Natural killer cell (primary cell): ENCODE results near the gene DEAF1. TPM values are rescaled to one million over a fixed set of nuclear protein-coding genes. Genes with fewer than 3 reads are reported as not detected.

ENCODE experiments used
- ATAC-seq, 3 donors: fragments of 150-1000 bp in 2 of 3; fragments of 200-7000 bp in 1 of 3; cut with Tn5 transposase; 1 replicate in 1 of 3; 2 replicates in 2 of 3; pipeline ENCODE4 v1.10.0; 2021; ENCODE audit warnings: mild to moderate bottlenecking in 2 of 3, moderate library complexity in 2 of 3
- DNase-seq, 2 donors: peaks; one replicate each; pipeline versions ENCODE4 v3.0.0 to v3.0.0-alpha.2; 2013 to 2021; ENCODE audit warnings: mixed read lengths in 1 of 2
- H3K27ac ChIP-seq: one replicate; pipeline ENCODE4 v1.5.1; 2013; ENCODE audit warnings: mild to moderate bottlenecking, low read length
- H3K27me3 ChIP-seq: one replicate; pipeline ENCODE4 v1.6.1; 2013; ENCODE audit warnings: low read length; ENCODE audit not compliant: control insufficient read depth, insufficient read depth
- H3K36me3 ChIP-seq: one replicate; pipeline ENCODE4 v1.6.1; 2013; ENCODE audit warnings: low read length; ENCODE audit not compliant: control insufficient read depth, insufficient read depth
- H3K4me1 ChIP-seq: one replicate; pipeline ENCODE4 v1.6.1; 2013; ENCODE audit warnings: low read length; ENCODE audit not compliant: control insufficient read depth, insufficient read depth
- H3K4me3 ChIP-seq: one replicate; pipeline ENCODE4 v1.5.1; 2013; ENCODE audit warnings: low read length
- H3K9me3 ChIP-seq: one replicate; pipeline ENCODE4 v1.6.1; 2013; ENCODE audit warnings: low read length; ENCODE audit not compliant: control insufficient read depth, insufficient read depth
- H3K27ac Mint-ChIP-seq, 2 donors: one replicate each; pipeline ENCODE4 v1.8.0; 2022; ENCODE audit warnings: mild to moderate bottlenecking in 2 of 2, mixed read lengths in 2 of 2, moderate library complexity in 1 of 2
- H3K27me3 Mint-ChIP-seq, 2 donors: one replicate each; pipeline ENCODE4 v1.8.0; 2022; ENCODE audit warnings: low read depth in 2 of 2, mixed read lengths in 2 of 2
- H3K36me3 Mint-ChIP-seq: one replicate; pipeline ENCODE4 v1.8.0; 2022; ENCODE audit warnings: mixed read lengths
- H3K4me1 Mint-ChIP-seq, 2 donors: one replicate each; pipeline ENCODE4 v1.8.0; 2022; ENCODE audit warnings: mixed read lengths in 2 of 2
- H3K4me3 Mint-ChIP-seq: one replicate; pipeline ENCODE4 v1.8.0; 2022; ENCODE audit warnings: mild to moderate bottlenecking, moderate library complexity, mixed read lengths
- H3K9me3 Mint-ChIP-seq, 2 donors: one replicate each; pipeline ENCODE4 v1.8.0; 2022; ENCODE audit warnings: mixed read lengths in 2 of 2
- WGBS: methylation state at CpG from one replicate; pipeline ENCODE4 v1.1.7; 2013; ENCODE audit warnings: missing lambda C conversion rate; ENCODE audit not compliant: insufficient coverage; 5-methylcytosine and 5-hydroxymethylcytosine counted together
- intact Hi-C: fragments of 100-400 bp; cut with micrococcal nuclease; formaldehyde crosslinking; loops from one replicate; pipeline ENCODE4 v1.14.2; 2022
- total RNA-seq, 4 donors: library from RNA; stranded (reverse); fragments of 120-200 nt in 1 of 4; gene quantifications; one replicate each; pipeline versions ENCODE4 v1.2.3 to v1.2.4, GENCODE V29; 2013 to 2022
- TF ChIP-seq, protein P1 (sequence below): fragments of 200-600 bp; IDR thresholded peaks from one replicate; pipeline ENCODE4 v1.8.0; 2022; ENCODE audit warnings: antibody characterized with exemption

Gene DEAF1
- total RNA-seq, 3 donors from 2014 or later (not counting 1 experiment from before 2014, with no cell fraction given) = 25.9 to 26.9 (median 26.8) TPM

DNA sequence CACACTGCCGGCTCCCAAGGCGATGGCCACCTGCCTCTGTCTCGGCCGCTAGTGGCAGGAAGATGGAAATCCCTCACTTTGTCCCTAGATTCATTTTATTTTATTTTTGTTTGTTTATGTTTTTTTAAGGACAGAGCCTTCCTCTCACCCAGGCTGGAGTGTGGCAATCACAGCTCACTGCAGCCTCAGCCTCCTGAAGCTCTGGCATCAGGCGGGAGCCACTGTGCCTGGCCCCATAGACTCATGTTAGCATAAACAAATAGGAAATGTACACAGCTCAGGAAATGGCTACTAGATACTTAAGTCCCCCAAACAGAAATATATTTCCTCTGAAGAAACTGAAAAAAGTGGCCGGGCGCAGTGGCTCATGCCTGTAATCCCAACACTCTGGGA is 4.1 kb upstream of the DEAF1 start:
- Histone ChIP-seq H3K4me1 (peaks cover 49% of the 10 kb centered on the region), H3K4me3 (no peak overlapping the region), H3K36me3 (peaks cover 9% of the 10 kb centered on the region), H3K27me3 (no peaks in the 10 kb centered on the region), H3K9me3 (no peaks in the 10 kb centered on the region), H3K27ac (no peak overlapping the region)
- Mint-ChIP-seq H3K27me3 (no peaks in the 10 kb centered on the region), H3K4me1 (peaks cover 10 to 26% of the 10 kb centered on the region in 2 donors), H3K4me3 (no peak overlapping the region), H3K27ac (no peak overlapping the region), H3K36me3 (no peaks in the 10 kb centered on the region), H3K9me3 (no peaks in the 10 kb centered on the region)
- TF ChIP-seq, protein P1, sequence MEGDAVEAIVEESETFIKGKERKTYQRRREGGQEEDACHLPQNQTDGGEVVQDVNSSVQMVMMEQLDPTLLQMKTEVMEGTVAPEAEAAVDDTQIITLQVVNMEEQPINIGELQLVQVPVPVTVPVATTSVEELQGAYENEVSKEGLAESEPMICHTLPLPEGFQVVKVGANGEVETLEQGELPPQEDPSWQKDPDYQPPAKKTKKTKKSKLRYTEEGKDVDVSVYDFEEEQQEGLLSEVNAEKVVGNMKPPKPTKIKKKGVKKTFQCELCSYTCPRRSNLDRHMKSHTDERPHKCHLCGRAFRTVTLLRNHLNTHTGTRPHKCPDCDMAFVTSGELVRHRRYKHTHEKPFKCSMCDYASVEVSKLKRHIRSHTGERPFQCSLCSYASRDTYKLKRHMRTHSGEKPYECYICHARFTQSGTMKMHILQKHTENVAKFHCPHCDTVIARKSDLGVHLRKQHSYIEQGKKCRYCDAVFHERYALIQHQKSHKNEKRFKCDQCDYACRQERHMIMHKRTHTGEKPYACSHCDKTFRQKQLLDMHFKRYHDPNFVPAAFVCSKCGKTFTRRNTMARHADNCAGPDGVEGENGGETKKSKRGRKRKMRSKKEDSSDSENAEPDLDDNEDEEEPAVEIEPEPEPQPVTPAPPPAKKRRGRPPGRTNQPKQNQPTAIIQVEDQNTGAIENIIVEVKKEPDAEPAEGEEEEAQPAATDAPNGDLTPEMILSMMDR = no peak
- DNase-seq = no peak
- intact Hi-C loops = no loop called here
- WGBS = 98% methylated on average over 5 of the region's 7 CpGs
- ATAC-seq = no peak

DNA sequence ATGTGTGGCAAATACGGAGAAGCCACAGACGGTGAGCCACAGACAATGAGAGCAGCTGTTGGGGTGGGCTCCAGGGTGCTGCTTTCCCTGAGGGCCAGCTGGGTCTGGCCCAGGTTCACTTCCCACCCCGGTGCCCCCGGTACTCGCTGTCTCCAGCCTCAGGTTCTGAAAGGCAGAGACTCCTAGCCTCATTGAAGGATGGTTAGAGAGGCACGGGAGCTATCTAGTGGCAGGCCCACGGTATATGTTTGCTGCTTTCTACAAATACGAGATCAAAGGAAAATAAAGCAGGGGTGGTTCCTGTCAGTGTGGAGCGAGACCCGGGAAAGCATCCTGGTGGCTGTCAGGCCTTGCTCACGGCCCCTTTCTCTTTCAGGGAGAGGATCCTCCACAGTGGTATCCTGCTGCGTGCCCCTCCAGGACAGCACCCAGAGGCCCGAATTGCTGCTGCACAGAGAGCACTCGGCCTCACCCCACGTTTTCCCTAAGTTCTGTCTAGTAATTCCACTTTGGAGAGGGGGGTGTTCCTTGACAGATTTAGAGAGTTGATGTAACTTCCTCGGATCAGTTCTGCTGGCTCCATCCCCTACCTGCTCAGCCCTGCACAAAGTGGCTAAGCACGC is 3.6 kb upstream of the DEAF1 start:
- DNase-seq (no peak), ATAC-seq (no peak)
- Mint-ChIP-seq H3K9me3 (no peaks in the 10 kb centered on the region), H3K4me1 (peaks cover 10 to 28% of the 10 kb centered on the region in 2 donors), H3K27ac (peak overlapping the region; percentile 45 to 90), H3K4me3 (no peak overlapping the region), H3K27me3 (no peaks in the 10 kb centered on the region), H3K36me3 (no peaks in the 10 kb centered on the region)
- Histone ChIP-seq H3K36me3 (peaks cover 9% of the 10 kb centered on the region), H3K27me3 (no peaks in the 10 kb centered on the region), H3K4me3 (no peak overlapping the region), H3K9me3 (no peaks in the 10 kb centered on the region), H3K27ac (no peak overlapping the region), H3K4me1 (peaks cover 55% of the 10 kb centered on the region)
- TF ChIP-seq, protein P1 = no peak
- intact Hi-C loops = no loop called here
- 91% methylated on average over 17 of the region's 17 CpGs for WGBS

DNA sequence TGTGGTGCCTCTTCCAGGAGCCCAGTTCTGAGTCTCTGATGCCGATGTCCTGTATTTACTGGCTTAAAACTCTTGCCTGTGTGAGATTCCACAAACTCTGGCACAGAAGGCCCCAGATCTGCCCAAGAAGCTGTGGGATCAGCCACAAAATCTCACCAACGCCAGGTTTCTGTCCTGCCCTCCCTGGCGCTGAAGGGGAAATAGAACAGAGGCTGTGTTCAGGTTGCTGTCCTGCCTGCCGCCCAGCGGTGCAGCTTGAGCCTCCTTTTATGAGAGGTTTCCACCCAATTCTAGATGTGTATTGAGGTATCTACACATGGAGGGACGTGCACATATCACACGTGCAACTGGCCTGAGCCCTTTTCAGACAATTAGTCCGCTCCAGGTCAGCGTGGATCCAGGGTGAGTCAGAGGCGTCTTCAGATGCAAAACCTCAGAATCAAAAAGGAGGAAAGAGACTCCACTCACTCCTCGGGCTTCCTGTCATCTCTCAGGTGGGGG is 2.8 kb upstream of the DEAF1 start:
- Histone ChIP-seq H3K9me3 (no peaks in the 10 kb centered on the region), H3K4me3 (no peak overlapping the region), H3K27me3 (no peaks in the 10 kb centered on the region), H3K36me3 (peaks cover 9% of the 10 kb centered on the region), H3K4me1 (peaks cover 55% of the 10 kb centered on the region), H3K27ac (peak overlapping the region; percentile 100)
- WGBS = 73% methylated on average over 11 of the region's 11 CpGs
- Mint-ChIP-seq H3K27me3 (no peaks in the 10 kb centered on the region), H3K9me3 (no peaks in the 10 kb centered on the region), H3K27ac (peak overlapping the region; percentile 45 to 90), H3K36me3 (no peaks in the 10 kb centered on the region), H3K4me3 (peak overlapping the region; percentile 50), H3K4me1 (peaks cover 10 to 33% of the 10 kb centered on the region in 2 donors)
- TF ChIP-seq, protein P1 = no peak
- intact Hi-C loops = loop anchor here (2.0 kb wide), 1 partner anchor 25 kb away; no protein-coding TSS in a partner anchor
- no peak for ATAC-seq
- no peak for DNase-seq
